Upper lobe of left lung (tissue), 4 donors: ENCODE results near the gene KCNQ1OT1.

ENCODE experiments used
- POLR2A ChIP-seq, 4 donors: fragments of 450-650 bp; IDR thresholded peaks; one replicate each; pipeline ENCODE4 v1.5.1; 2016 to 2017; ENCODE audit warnings: antibody characterized with exemption in 4 of 4, mild to moderate bottlenecking in 2 of 4
- POLR2AphosphoS5 ChIP-seq, 2 donors: sonication (generic); formaldehyde crosslinking; IDR thresholded peaks; one replicate each; pipeline ENCODE4 v1.5.1; 2017; ENCODE audit warnings: antibody characterized with exemption in 2 of 2
- TF ChIP-seq, protein P1 (sequence below), 6 experiments: fragments of 450-650 bp in 4 of 6; fragments of 200-600 bp in 2 of 6; sonication (generic) in 2 of 6; IDR thresholded peaks; one replicate each; pipeline ENCODE4 v1.5.1; 2016 to 2019; ENCODE audit warnings: antibody characterized with exemption in 6 of 6

DNA sequence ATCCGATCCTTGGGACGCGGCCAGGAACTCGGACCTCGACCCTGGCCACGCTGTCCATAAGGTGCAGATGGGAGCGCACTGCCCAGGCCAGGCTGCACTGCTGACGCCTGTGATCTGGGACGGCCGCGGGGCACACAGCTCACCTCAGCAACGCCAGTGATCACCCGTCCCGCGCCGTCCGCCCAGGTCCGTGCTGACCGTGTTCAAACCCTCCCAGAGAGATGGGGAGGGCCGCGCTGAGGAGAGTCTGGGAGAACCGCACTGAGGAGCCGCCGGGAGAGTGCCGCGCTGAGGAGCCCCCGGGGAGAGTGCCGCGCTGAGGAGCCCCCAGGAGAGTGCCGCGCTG is 636 bp downstream of the KCNQ1OT1 start:
- TF ChIP-seq, protein P1, sequence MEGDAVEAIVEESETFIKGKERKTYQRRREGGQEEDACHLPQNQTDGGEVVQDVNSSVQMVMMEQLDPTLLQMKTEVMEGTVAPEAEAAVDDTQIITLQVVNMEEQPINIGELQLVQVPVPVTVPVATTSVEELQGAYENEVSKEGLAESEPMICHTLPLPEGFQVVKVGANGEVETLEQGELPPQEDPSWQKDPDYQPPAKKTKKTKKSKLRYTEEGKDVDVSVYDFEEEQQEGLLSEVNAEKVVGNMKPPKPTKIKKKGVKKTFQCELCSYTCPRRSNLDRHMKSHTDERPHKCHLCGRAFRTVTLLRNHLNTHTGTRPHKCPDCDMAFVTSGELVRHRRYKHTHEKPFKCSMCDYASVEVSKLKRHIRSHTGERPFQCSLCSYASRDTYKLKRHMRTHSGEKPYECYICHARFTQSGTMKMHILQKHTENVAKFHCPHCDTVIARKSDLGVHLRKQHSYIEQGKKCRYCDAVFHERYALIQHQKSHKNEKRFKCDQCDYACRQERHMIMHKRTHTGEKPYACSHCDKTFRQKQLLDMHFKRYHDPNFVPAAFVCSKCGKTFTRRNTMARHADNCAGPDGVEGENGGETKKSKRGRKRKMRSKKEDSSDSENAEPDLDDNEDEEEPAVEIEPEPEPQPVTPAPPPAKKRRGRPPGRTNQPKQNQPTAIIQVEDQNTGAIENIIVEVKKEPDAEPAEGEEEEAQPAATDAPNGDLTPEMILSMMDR (IDR thresholded peaks at IDR 0.05) = no peak
- TF ChIP-seq POLR2A (IDR thresholded peaks at IDR 0.05) (no peak), POLR2AphosphoS5 (IDR thresholded peaks at IDR 0.05) (no peak)
